Astrocyte of the hippocampus (primary cell): Measurements from ENCODE around the gene HSD17B14.
A peak's percentile ranks its signal among the peaks of the same experiment; 100 is the strongest.
"Not testable (repeated sequence)": the region's sequence is repeated elsewhere in the genome, so short reads cannot be mapped to it uniquely, and the experiment has no call there.

Experiments
- DNase-seq: peaks from one replicate; pipeline ENCODE4 v3.0.0; 2011; ENCODE audit warnings: low read depth, low spot score

The HSD17B14 gene

DNA sequence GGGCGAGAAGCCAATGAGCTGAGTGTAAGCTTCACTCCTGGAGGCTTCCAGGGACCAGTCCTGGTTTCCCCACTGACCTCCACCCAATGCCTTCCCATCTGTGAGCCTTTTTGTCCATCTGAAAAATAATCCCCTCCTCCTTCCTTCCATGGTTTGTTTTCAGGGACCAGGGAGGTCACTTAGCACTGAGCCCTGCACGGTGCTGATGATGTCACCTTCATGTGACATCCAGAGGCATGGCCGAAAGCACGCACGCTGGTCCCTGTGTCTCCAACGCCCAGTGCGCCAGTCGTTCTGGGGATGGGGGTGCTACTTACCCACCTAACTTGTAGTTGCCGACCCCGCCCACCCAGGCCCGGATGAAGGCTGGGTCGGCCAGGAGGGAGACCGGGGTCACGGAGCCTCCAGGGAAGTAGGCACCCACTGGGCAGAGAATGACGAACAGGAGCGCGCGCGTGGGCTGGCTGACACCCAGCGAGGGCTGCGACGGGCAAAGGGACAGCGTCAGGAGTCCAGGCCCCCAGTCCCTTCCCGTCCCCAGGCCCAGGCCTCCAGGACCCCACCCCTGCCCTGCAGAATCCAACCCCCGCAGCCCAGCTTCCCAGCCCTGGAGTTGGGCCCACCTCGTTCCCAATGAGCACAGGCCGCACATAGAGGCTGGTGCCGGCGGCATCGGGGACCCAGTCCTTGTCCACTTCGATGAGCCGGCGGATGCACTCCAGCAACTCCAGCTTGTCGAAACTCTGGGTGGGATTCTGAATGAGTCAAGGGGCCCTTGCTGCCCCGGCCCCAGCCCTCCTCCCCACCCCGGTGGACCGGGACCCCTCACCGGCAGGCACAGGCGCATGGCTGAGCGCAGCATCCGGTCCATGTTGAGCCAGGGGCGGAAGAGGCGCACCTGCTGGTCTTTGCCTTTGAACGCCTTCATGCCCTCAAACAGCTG, 36.7 kb downstream of the HSD17B14 start:
- DNase-seq: no peak

DNA sequence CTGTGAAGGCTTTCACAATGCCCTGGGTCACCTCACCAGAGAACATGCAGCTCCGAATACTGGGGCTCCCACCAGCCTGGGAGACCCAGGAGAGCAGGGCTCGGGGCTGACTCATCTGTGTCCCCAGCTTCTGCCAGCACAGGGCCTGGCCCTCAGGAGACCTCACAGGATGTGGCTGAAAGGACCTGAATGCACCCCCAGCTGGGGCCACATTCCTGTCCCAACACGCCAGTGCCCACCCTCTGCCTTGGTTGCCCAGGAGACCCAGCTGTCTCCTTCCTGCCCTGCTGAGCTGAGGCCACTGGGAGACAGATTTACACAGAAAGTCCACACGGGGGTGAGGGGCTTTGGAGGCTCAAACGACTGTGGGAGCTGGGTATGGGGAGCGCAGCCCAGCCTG, 37.4 kb downstream of the HSD17B14 start:
- DNase-seq: peak; percentile 66

- no peak for DNase-seq
Observed at GRCh38 chr19:48797103-48797502, 39.2 kb downstream of the HSD17B14 start.

- no peak for DNase-seq
Observed at GRCh38 chr19:48796298-48797083, 39.8 kb downstream of the HSD17B14 start.

- no peak for DNase-seq
Observed at GRCh38 chr19:48795685-48796070, 40.6 kb downstream of the HSD17B14 start.

DNA sequence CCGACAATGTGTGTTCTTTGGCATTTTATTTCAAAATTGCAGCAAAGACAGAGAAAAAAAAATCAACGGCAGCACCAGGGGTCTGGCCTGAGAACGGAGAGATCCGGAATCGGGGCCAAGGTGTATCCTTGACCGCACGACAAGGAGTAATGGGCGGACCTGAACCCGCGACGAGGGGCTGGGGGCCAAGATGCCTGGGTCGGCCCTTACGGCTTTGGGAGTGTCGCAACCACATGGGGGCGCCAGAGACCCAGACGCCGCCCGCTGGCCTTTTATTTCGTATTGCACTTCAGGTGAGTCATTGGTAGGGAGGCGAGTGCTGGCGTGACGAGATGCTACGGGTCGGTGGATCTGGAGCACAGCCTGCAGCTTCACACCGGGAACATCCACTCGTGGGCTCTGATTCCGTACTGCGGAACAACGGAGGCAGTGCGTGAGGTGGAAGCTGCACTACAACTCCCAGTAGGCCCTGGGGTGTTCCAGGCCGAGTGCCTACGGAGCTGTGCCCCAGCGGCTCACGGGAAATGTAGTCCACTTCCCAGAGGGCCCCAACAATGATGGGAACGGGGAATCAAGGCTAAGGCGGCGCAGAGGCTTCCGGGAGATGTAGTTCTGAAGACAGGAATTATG, 41.1 kb downstream of the HSD17B14 start:
- peak; percentile 97 for DNase-seq

- DNase-seq: no peak
Observed at GRCh38 chr19:48794291-48794690, 42.0 kb downstream of the HSD17B14 start.

DNA sequence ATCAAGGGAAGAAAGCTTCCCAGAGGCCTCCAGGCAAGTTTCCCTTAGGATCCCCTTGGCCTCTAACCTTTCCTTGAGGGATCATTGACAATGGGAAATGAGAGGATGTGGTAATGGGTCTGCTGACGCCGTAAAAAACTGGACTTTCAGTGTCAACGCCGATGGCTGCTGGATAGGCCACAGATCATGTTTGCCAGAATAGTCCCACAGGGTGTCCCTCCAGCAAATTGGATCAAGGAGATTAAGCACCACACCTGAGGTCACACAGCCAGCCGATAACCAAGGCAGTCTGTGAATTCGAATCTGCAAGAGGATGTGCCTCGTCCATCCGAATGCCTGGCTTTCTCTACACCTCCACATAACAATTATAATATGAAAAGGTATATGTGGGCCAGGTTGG, 43.0 kb downstream of the HSD17B14 start:
- no peak for DNase-seq

DNA sequence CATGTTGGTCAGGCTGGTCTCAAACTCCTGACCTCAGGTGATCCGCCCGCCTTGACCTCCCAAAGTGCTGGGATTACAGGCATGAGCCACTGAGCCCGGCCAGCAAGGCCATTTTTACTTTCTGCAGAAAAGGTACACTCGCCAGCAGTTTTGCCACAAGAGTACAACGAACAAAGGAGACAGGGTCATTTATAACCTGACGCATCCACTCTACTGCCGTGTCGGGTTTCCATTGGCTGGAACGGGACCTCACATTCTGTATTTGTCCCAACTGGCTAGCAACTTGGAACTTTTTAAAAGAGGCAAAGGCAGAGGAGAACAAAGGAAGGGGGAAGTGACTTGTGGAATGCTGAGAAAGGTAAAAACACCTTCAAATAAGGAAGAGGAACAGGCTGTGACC, 49.0 kb downstream of the HSD17B14 start:
- DNase-seq: not testable (repeated sequence)

- not testable (repeated sequence) for DNase-seq
Observed at GRCh38 chr19:48786422-48786821, 49.9 kb downstream of the HSD17B14 start.

- DNase-seq: no peak
Observed at GRCh38 chr19:48784527-48784926, 51.8 kb downstream of the HSD17B14 start.

DNA sequence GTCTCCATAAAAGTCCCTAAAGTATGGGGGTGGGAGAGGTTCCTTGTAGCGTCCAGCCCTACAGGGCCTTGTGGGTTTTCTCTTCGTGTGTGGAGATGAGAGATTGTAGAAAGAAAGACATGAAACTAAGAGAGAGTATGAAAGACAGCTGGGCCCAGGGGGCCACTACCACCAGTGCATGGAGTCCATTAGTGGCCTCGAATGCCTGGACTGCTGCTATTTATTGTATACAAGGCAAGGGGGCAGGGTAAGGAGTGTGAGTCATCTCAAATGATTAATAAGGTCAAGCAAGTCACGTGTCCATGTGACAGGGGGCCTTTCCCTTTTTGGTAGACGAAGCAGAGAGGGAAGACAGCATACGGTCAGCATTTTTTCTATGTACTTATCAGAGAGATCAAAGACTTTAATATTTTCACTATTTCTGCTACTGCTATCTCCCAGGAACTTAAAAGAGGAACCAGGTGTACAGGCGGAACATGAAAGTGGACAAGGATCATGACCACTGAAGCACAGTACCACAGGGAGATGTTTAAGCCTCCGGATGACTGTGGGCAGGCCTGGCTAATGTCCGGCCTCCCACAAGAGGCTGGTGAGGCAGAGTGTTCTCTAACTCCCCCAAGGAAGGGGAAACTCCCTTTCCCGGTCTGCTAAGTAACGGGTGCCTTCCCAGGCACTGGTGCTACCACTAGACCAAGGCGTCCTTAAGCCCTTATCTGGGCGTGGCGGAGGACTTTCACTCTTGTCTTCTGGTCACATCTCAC, 55.5 kb downstream of the HSD17B14 start:
- DNase-seq: no peak

- DNase-seq: no peak
Observed at GRCh38 chr19:48779636-48780035, 56.7 kb downstream of the HSD17B14 start.

DNA sequence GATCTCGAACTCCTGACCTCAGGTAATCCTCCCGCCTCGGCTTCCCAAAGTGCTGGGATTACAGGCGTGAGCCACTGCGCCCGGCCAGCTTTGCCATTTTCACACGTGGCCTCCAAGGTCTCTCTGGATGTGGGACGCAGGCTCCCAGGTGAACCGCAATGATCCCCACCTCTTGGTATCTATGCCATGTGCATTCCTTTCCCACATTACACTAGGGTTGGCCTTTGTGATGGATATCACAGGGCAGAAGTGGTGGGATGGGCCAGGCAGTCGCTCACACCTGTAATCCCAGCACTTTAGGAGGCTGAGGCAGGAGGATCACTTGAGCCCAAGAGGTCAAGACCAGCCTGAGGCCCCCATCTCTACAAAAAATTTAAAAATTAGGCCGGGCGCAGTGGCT, 58.6 kb downstream of the HSD17B14 start:
- no peak for DNase-seq

- DNase-seq: no peak
Observed at GRCh38 chr19:48777139-48777538, 59.2 kb downstream of the HSD17B14 start.

GRCh38 chr19:48772503-48772953, 63.8 kb downstream of the HSD17B14 start:
- DNase-seq: no peak

DNA sequence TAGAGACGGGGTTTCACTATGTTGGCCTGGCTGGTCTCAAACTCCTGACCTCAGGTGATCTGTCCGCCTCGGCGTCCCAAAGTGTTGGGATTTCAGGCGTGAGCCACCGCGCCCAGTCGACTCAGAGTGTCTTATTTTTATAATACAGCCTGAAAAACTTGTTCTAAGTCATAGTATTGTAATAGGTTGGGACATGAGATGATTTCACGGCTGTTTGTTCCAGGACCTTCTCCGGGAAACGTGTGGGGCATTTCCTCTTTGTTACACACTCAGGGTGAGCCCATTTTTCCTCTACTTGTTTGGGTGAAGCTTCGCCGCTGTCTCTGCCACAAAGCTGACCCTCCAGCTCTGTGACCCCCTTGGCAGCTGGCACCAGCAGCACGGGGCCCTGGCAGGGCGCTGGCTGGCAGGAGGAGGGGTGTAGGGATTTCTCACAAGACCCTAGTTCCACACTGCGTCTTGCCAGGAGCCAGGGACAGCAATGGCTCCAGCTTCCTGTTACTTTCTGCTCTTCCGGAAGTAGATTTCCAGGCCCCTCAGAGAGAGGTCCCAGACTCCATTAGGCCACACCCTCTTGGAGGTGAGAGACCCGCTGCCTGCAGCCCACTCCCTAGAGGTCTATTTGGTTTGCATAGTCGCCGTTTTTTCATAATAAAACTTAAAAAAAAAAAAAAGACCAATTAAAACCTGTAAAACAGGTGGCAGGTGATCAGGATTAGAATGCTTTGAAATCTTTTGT, 65.4 kb downstream of the HSD17B14 start:
- DNase-seq: no peak

DNA sequence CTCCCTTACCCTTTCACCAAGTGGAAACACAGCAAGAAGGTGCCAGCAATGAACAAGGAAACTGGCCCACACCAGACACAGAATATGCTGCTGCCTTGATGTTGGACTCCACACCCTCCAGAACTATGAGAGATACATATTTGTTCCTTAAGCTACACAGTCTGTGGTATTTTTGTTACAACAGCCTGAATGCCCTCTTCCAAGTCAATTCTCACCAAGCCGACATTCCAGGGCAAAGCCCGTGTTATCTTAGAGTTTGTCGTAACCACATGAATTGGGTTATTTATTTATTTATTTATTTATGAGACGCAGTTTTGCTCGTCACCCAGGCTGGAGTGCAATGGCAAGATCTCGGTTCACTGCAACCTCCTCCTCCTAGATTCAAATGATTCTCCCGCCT, 66.0 kb downstream of the HSD17B14 start:
- peak; percentile 77 for DNase-seq

- DNase-seq: no peak
Observed at GRCh38 chr19:48768994-48769713, 67.1 kb downstream of the HSD17B14 start.

DNA sequence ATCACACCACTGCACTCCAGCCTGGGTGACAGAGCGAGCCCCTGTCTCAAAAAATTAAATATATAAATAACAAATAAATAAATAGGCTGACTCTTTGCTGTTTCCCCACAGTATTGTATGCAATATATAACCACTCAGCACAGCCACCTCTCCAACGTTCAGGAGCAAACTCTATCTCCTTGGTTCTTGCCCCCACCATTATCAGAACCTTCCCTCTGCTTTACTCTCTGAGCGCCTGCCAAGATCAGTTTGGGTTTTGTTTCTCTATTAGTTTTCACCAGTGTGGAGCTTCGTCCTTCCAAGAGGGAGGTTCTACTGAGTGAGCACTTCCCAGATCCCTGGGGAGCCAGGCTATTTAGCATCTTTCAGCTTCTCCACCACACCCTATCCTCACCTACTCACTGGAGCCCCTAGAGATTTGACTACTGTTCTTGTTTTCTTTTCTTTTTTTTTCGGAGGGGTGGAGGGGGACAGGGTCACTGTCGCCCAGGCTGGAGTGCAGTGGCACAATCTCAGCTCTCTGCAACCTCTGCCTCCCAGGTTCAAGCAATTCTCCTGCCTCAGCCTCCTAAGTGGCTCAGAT, 68.0 kb downstream of the HSD17B14 start:
- DNase-seq: not testable (repeated sequence)
